HG03565 (cell line): ENCODE data around the gene PPP2R5D.

Source experiments
- ATAC-seq: cut with Tn5 transposase; IDR thresholded peaks from one replicate; pipeline ENCODE4 v1.9.1; 2021; ENCODE audit warnings: mild to moderate bottlenecking, moderate library complexity; ENCODE audit not compliant: unreplicated experiment

Gene PPP2R5D

DNA sequence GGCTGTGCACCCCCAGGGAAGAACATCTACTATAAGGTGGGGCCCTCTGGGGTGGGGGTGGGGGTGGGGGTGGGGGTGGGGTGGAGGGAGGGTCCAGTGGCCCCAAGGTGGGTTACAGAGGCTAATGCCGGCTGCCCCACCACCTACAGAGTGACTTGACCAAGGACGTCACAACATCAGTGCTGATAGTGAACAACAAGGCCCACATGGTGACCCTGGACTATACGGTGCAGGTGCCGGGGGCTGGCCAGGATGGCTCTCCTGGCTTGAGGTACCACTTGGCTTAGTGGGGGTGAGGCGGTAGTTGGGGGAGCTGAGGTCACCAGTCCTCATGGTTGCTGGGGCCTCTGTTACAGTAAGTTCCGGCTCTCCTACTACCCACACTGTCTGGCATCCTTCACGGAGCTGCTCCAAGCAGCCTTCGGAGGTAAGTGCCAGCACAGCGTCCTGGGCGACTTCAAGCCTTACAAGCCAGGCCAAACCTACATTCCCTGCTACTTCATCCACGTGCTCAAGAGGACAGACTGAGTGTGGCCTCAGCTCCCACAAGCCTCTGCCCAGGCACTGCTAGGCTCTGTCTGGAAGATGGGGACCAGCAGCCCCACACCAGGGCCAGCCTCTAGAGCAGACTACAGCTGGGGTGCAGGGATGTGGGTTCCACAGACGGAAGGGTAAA is 21.1 kb upstream of the PPP2R5D start:
- no peak for ATAC-seq

DNA sequence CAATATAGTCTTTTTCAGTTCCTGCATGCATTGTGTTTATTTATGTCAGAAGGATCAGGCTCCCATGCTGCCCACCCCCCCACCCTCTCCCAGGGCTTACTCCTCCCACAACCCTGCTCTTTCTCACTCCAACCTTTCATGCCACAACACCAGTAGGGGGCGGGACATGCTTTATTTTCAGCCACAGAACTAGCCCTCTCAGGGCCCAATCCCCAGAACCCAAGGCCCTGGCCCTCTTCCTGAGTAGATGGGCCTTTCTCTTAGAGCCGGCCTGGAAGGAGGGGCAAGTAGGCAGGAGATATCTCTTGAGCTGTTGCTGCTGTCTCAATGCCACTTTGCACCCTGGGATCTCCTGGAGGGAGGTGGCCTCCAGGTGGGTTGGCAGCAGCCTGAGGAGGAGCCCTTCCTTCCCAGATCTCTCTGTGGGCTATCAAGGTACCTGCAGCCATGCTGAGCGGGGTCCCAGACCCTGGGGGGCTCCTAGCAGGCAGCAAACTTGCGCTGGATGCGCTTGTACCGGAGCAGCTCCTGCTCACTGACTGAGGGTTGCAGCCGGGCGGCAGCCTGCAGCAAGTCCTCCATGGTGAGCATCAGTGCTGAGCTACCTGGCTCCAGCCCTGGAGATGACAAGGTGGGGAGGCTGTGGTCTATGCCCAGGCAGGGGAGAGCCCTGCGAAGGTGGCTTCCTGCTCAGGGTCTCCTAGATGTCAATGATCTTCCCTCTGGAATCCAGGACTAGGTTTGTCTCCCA is 20.3 kb upstream of the PPP2R5D start:
- ATAC-seq = no peak

DNA sequence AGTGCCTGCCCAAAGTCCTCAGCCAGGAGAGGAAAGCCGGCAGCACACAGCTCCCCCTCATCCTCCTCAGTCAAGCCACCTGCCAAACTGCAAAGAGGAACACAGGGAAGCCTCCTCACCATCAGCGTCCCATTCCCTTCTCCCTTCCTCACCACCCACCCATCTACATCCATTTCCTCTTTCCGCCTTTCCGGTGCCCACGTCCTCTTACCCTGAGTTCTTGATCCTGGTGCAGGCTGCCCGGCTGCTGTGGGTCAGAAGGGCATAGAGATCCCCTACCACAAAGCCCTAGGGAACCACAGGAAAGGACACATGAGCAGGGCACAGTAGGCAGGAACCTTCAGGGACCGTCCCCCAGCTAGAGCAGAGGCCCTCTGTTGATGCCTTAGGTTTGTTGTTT is 17.8 kb upstream of the PPP2R5D start:
- no peak for ATAC-seq

DNA sequence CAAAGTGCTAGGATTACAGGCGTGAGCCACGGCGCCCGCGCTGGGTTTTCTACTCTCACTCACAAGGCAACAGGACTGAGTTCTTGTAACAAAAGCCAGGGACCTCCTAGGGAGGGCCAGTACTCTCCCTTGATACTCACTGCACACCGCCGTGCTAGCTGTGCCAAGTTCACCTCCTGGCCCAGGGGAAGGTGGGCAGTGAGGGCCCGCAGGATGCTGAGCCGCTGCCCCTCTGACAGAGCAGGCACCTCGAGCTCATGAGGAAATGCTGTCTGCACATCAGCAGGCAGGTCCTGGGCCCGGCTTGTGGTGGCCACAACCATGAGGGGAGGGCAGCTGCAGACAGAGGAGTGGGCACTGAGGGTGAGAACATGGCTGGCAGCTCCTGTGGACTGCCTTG is 17.1 kb upstream of the PPP2R5D start:
- no peak for ATAC-seq

DNA sequence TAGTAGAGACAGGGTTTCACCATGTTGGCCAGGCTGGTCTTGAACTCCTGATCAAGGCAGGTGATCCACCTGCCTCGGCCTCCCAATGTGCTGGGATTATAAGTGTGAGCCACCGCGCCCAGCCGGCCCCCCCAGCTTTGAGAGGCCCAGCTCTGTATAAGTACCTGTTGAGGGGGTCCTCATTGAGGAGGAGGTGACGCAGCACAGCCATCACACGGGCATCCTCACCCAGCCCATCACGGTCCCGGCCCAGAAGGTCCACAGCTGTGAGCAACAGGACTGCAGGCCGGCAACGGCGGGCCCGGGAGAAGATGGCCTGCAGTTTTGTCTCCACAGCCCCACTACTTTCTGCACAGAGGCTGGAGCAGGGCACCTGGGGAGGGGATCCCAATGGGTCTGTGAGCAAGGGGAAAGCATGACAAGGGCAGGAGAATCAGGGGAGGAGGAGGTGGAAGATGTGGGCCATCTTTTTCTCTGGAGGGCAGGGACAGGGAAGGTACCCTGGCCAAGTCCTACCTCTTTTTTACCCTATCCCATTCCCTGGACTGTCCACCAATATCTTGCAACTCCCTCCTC is 16.2 kb upstream of the PPP2R5D start:
- ATAC-seq = no peak

DNA sequence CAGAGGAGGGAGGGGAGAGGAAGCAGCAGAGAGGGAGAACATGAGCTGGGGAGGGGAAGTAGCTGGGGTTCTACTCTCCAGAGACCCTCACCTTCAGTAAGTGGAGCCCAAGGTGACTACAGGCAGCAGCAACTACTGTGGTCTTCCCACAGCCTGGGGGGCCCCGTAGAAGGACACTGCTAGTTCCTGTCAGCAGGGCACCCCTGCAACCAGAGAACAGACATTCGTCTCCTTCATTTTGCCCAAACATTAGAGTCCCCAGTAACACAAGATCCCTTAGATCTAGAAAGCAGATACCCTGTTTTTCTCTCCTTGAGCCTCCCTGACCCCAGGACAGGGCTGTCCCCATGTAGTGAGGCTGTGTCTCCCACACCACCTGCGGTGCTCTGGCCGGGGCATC is 15.6 kb upstream of the PPP2R5D start:
- ATAC-seq = no peak

DNA sequence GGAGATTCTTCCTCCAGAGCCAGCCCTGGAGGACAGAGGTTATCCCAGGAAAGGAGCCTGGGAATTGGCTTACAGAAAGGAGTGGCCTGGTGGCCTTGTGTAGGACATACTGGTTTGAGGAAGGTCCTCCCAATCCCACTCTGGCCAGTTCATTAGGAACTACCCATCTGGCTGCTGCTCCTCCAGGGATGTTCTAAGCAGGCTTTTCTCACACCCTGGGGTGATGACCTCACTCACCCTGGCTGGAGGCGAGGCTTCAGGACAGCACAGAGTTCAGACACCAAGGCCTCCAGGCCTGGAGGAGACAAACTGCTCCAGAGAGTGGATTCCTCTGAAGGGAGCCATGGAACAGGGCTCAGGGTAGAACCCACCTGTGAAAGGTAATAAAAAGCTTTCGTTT is 14.9 kb upstream of the PPP2R5D start:
- no peak for ATAC-seq

DNA sequence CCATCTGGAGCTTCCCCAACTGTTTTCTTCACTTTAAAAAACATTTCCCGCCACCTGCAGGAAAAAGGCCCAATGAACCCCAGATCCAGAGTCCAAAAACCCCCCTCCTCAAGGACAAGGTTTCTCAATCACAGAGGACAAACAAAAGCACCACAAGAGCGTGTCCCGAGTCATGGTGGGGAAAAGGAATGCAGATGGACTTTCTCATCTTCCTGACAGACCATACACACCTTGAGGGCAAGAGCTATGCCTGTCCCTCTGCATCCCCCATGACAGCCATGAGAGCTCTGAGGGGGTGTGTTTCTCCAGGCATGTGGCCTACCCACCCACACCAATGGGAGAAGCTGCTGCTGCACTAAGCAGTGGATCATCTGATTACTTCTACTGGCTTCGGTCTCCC is 14.4 kb upstream of the PPP2R5D start:
- no peak for ATAC-seq

DNA sequence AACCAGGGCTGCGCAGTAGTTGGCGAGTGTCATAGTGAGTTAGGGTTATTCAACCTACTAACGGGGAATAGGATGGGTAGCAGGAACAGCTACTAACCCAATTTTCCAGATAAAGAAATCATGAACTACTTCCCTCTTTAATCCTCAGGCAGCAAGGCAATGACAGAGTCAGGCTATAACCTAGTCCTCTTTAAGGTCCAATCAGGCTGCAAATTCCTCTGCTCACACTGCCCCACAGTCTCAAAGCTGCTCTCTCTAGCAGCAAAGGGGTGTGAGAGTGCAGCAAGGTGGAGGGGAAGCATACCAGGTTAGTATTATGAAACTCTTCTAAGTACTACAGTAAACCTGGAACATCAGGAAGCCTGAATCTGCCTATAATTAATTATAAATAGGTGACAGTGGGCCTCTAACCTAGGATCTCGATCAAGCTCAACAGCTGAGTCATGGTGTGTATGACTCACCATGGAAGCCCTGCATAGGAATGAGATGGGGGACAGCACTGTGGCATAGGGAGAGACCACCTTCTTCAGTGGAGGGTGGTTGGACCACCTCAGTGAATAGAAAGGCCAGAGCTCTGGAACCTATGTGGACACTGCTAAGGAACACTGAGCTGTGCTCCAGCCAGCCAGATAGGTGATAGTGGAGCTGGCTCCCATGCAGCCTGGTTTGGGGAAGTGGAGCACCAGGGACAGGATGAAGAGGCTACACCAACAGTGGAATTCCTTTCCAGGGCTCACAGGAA is 13.3 kb upstream of the PPP2R5D start:
- ATAC-seq = no peak

DNA sequence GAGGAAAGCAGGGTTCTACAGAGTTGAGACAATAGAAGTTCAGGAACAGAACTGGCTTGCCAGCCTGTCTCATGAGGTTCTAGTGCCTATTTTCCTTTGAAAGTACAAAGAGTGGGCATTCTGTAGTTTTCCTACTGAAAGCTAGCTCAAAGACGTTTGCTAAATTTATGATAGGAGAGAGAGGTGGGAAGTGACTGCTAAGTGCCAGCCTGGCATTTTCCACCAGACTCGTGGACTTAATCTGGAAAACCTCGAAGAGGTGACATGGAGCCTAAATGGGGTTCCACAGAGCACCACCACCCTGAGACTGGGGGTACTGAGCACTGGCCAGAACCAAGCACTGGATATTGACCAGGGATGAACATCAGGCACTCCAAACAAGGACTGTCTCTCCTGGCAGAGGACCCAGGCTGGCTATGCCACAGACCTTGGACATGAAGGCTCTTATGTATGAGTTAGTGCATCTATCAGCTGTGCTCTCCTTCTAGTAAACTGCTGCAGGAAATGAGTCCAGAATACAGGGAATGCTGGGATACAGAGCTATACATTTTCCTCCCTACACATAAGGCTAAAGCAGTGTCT is 12.5 kb upstream of the PPP2R5D start:
- no peak for ATAC-seq

DNA sequence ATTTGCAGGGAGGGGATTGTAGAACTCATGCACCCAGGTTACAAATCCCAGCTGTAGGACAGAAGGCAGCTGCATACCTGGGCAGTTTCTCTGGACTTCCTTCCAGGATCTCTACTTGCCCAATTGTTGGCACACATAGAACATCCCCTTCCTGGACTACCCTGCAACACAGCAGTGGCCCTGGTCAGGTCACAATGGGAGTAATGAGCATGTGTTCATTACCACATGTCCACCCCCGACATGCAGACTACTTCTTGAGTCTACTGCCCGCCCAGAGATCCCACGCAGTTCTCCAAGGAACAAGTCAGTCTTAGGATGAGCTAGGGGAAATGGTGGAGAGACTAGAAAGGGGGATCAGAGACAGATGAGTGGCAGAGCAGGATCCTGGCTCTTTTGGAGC is 10.4 kb upstream of the PPP2R5D start:
- ATAC-seq = no peak

DNA sequence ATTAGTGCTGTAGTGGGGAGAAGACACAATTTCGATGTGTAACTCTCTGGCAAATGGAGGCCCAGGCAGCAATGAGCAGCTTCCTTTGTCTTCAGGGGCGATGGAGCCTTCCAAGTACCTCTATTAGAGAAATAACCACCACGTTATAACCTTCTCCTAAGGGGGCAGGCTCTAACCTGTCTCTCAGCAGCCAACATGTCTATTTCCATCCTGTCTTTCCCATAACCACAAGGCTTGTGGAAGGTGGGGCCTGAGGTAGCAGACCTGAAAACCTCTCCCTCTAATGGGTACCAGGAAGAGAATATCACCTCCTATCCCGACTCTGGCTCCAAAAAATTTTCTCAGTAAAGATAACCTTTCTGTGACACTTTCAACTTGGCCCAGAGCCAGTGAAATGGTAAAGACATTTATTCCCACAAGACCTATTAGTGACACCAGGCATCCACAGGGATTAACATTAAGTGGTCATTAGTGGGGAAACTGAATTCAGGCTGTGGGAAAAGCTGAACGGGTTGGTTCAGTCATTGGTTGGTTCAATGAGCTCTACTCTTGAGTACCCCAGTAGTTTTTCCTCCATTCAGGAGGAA is 9.4 kb upstream of the PPP2R5D start:
- no peak for ATAC-seq

DNA sequence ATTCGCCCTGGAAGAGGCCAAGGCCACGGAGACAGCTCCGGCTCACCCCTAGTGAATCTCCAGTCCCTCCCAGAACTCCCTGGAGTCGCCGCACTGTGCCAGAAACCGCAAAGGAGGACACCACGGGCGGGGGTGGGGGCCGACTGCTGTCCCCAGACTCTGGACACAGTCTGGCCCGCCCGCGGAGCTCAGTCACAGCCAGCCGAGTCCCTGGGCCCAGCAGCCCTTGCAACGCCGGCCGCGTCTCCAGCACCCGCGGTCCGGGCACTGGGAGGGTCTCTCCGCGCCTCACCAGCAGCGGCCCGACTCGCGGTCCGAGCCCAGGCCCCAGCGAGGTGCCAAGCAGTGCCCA is 5.9 kb upstream of the PPP2R5D start:
- ATAC-seq = no peak

DNA sequence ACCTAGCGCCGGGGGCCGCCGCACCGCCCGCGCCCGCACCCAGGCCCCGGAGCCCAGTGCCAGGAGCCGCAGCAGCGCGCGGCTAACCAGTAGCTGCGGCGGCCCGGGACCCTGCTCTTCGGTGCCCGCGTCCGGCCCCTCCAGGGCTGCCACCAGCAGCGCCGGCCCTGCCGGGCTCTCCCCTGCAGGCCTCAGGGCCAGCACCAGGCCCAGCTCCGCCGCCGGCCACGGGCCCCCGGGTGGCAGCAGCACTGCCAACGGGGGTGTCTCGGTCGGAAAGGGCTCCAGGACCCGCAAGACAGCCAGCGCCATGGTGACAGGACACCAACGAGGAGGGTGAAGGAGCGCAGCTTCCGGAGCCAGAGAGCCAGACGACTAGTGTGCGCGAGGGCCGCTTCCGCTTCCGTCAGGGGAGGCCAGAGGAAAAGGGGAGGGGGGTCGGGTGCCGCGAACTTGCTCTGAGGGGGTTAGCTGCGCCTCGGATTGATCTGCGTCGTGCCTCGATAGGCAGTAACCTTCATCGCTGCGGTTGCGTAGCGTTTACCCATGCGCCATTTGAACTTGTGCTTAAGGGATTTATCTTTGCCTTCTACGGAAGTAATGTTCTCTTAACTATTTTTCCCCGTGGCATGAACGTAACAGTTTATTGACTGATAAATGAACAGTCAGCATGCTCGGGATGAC is 5.4 kb upstream of the PPP2R5D start, which contains the start of gene PEX6:
TSS of gene PEX6 (minus strand) at position 343 of the 684 bp plus-strand sequence. CDS start at position 312, 31 bp downstream.
- ATAC-seq = peak; percentile 80

DNA sequence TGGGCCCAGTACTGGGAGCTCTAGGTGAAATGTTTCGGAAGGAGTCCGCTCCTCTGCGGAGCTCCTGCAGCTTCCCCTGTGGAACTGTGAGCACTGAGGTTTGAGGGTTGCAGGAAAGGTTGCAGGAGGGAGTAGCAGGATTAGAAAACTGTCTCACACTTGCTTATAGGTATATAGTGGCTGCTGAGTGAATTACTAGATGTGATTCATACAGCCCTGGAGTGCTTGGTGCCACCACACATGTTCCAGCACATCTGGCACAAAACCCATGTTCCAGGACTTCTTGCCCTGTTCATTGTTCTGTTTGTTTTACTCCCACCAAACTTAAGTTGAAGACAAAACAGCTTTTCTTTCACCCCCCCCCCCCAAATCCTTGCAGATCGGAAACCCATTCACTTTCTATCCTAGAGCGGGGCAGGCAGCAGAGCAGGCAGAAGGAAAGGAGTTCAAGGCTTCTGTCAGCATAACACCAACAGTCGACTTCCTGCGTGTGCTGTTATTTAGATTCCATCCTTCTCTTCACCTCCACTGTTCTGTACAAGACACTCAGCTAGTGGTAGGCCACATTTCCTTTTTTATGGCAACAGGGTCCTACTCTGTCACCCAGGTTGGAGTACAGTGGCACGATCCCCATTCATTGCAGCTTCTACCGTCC is 4.7 kb upstream of the PPP2R5D start:
- no peak for ATAC-seq

DNA sequence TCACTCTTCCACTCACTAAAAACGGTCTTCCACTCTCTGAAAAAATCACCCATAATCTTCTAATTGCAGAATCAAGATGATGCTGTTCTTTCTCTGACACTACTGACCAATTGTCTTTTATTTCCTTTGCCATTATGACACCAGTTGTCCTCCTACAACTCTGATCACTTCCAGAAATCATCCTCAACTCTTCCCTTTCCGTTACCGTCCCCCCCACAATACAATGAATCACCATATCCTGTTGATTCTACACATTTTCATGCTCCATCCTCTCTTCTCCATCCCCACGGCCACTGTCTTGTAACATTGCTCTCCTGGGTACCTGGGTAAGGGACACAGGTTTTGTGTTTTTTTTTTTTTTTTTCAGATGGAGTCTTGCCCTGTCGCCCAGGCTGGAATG is 2.5 kb upstream of the PPP2R5D start:
- ATAC-seq = no peak

DNA sequence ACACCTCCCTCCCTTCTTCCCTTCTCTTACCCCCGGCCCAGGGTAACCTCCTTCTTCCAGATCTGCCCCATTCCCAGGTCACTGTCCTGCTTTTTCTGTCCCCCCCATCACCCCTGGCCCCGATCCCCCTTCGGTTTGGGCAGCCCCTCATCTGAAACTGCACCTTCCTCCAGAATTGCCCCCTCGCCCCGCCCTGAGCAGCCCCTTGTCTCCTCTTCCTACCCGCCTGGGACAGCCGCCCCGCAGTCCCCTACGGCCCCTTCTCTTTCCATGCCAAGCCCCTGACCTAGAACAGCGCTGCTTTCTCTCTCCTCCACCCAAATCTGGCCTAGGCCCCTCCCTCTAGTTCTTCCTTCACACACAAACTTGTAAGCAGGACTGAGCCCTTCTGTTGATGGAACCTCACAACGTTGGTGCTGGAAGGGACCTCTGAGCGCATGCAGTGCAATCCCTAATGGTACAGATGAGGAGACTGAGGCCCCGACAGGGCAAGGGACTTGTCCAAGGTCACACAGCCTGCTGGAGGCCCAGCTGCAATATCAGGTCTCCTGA is 630 bp downstream of the PPP2R5D start:
- no peak for ATAC-seq

DNA sequence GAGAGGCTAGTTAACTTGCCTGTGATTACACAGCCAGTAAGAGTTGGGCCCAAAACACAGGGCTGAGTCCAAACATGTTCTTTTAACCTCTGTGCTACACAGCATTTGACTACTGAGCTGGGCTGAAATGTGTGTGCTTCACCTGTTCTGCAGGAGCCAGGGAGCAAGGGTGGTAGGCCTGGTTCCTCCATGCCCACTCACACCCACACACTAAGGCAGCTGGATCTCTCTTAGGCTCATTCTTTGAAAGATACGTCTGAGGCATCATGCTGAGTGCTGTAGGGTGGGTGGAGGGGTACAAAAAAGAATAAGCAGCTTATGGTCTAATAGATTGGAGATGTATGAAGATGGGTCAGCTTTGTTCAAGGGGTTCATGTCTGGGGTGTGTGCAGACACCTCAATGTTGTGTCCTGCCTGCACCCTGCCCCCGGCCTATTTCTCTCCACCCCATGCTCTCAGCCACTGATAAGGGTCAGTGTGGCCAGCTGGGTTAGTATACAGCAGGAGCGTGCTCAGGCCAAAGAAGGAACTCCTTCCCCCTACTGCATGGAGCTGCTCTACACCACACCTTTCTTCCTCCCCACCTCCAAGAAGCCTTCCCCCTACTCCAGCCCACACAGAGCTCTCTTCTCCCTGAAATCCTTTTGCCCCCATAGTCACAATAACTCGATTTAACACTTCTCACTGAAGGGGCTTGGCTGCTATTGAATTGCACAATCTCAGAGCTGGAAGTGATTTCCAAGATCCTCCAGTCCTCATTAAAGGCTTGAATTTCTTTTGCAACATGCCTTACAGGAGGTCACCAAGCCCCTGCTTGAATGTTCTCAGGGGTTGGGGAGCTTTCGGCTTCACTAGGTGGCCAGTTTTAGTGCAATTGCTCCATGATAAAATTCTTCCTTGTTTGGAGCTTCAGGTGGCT is 3.4 kb downstream of the PPP2R5D start:
- no peak for ATAC-seq
